ENCODE results near the gene CHRNB1. TPM values are rescaled to one million over a fixed set of nuclear protein-coding genes. Genes with fewer than 3 reads are reported as not detected.
A peak's percentile ranks its signal among the peaks of the same experiment; 100 is the strongest.

The CHRNB1 gene
- total RNA-seq, 2 experiments from 2014 or later, result 13.2 to 13.4 TPM

- no peaks in the 10 kb centered on the region for H3K9me2 ChIP-seq (ENCODE audit: insufficient read depth, low read length)
- 0 out of 2 replicates have a peak overlapping the region, but pooled peaks have one; percentile 5 for H2AFZ ChIP-seq (ENCODE audit: low read length)
- H4K20me1 ChIP-seq (ENCODE audit: insufficient read depth, low read length), result no peaks in the 10 kb centered on the region
- no peaks in the 10 kb centered on the region for H3K79me2 ChIP-seq (ENCODE audit: insufficient read depth, low read depth, low read length)
- H3K4me3 ChIP-seq (ENCODE audit: low read depth, low read length, poor library complexity, severe bottlenecking), result no peak overlapping the region
- no peak overlapping the region for H3K27ac ChIP-seq (ENCODE audit: low read depth, low read length, poor library complexity, severe bottlenecking)
- no peaks in the 10 kb centered on the region for H3K9me3 ChIP-seq (ENCODE audit: low read length)
- no TSS peak for BruUV-seq (replicated peaks)
- H3K4me2 ChIP-seq (ENCODE audit: low read length), result 0 out of 2 replicates have a peak overlapping the region, but pooled peaks have one; percentile 37
- no peak for TF ChIP-seq EZH2phosphoT487 (IDR thresholded peaks at IDR 0.05; ENCODE audit: borderline replicate concordance, low read depth, low read length)
- no peak for TF ChIP-seq CTCF (conservative IDR thresholded peaks at IDR 0.05; ENCODE audit: low read length)
- intact Hi-C loops (cut with micrococcal nuclease; ENCODE audit: unreplicated experiment), result no loop called here
- CTCF ChIA-PET (ENCODE audit: unreplicated experiment), result no interaction called here
- peaks cover 15% of the 10 kb centered on the region for H3K4me1 ChIP-seq (ENCODE audit: insufficient read depth, low read length, poor library complexity, severe bottlenecking)
- POLR2A ChIA-PET, result no interaction called here
- DNase-seq (ENCODE audit: low spot score), result no peak
- H3K36me3 ChIP-seq (ENCODE audit: insufficient read depth, low read length), result no peaks in the 10 kb centered on the region
Measured at GRCh38 chr17:7466639-7467341, 21.9 kb downstream of the CHRNB1 start.

- Histone ChIP-seq H3K9me3 (ENCODE audit: low read length) (no peaks in the 10 kb centered on the region), H3K4me2 (ENCODE audit: low read length) (peak overlapping the region; percentile 37; the same call in 1 of the 2 replicates), H3K4me1 (ENCODE audit: insufficient read depth, low read length, poor library complexity, severe bottlenecking) (peaks cover 15% of the 10 kb centered on the region), H3K9me2 (ENCODE audit: insufficient read depth, low read length) (no peaks in the 10 kb centered on the region), H3K79me2 (ENCODE audit: insufficient read depth, low read depth, low read length) (no peaks in the 10 kb centered on the region), H4K20me1 (ENCODE audit: insufficient read depth, low read length) (no peaks in the 10 kb centered on the region), H3K36me3 (ENCODE audit: insufficient read depth, low read length) (no peaks in the 10 kb centered on the region), H3K4me3 (ENCODE audit: low read depth, low read length, poor library complexity, severe bottlenecking) (no peak overlapping the region), H3K27ac (ENCODE audit: low read depth, low read length, poor library complexity, severe bottlenecking) (no peak overlapping the region), H2AFZ (ENCODE audit: low read length) (0 out of 2 replicates have a peak overlapping the region, but pooled peaks have one; percentile 5)
- no peak for TF ChIP-seq EZH2phosphoT487 (IDR thresholded peaks at IDR 0.05; ENCODE audit: borderline replicate concordance, low read depth, low read length)
- TF ChIP-seq CTCF (conservative IDR thresholded peaks at IDR 0.05; ENCODE audit: low read length), result no peak
- no peak for DNase-seq (ENCODE audit: low spot score)
- ChIA-PET CTCF (ENCODE audit: unreplicated experiment) (no interaction called here), POLR2A (no interaction called here)
- no TSS peak for BruUV-seq (replicated peaks)
- intact Hi-C loops (cut with micrococcal nuclease; ENCODE audit: unreplicated experiment), result no loop called here
Measured at GRCh38 chr17:7467498-7467897, 22.6 kb downstream of the CHRNB1 start.

GRCh38 chr17:7468290-7468689 lies 23.4 kb downstream of the CHRNB1 start:
- no TSS peak for BruUV-seq (replicated peaks)
- H3K27ac ChIP-seq (ENCODE audit: low read depth, low read length, poor library complexity, severe bottlenecking), result no peak overlapping the region
- H3K9me2 ChIP-seq (ENCODE audit: insufficient read depth, low read length), result no peaks in the 10 kb centered on the region
- intact Hi-C loops (cut with micrococcal nuclease; ENCODE audit: unreplicated experiment), result no loop called here
- H3K4me3 ChIP-seq (ENCODE audit: low read depth, low read length, poor library complexity, severe bottlenecking), result no peak overlapping the region
- TF ChIP-seq EZH2phosphoT487 (IDR thresholded peaks at IDR 0.05; ENCODE audit: borderline replicate concordance, low read depth, low read length), result no peak
- TF ChIP-seq CTCF (conservative IDR thresholded peaks at IDR 0.05; ENCODE audit: low read length), result no peak
- H3K9me3 ChIP-seq (ENCODE audit: low read length), result no peaks in the 10 kb centered on the region
- H4K20me1 ChIP-seq (ENCODE audit: insufficient read depth, low read length), result no peaks in the 10 kb centered on the region
- H2AFZ ChIP-seq (ENCODE audit: low read length), result no peak overlapping the region
- CTCF ChIA-PET (ENCODE audit: unreplicated experiment), result no interaction called here
- no peaks in the 10 kb centered on the region for H3K36me3 ChIP-seq (ENCODE audit: insufficient read depth, low read length)
- peaks cover 15% of the 10 kb centered on the region for H3K4me1 ChIP-seq (ENCODE audit: insufficient read depth, low read length, poor library complexity, severe bottlenecking)
- DNase-seq (ENCODE audit: low spot score), result no peak
- no peaks in the 10 kb centered on the region for H3K79me2 ChIP-seq (ENCODE audit: insufficient read depth, low read depth, low read length)
- POLR2A ChIA-PET, result no interaction called here
- H3K4me2 ChIP-seq (ENCODE audit: low read length), result no peak overlapping the region

Data from OCI-LY7 (cell line).